Measurements from ENCODE around the gene REC8. TPM values are rescaled to one million over a fixed set of nuclear protein-coding genes. Genes with fewer than 3 reads are reported as not detected.

Gene REC8
- total RNA-seq, 1 experiment from 2014 or later, result 6.1 TPM

DNA sequence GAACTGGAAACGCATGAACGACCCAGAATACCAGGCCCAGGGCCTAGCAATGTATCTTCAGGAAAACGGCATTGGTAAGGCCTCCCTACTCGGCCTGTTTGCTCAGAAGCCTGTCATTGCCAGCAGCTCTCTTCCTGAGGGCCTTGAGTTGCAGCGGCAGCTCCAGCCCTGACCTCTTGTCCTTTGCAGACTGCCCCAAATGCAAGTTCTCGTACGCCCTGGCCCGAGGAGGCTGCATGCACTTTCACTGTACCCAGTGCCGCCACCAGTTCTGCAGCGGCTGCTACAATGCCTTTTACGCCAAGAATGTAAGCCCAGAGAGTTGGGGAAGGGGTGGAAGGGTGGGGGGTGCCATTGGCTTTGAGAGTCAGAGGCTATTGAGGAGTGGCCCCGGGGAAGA, 14.5 kb upstream of the REC8 start:
- ChIA-PET POLR2A (interaction anchor here (0.8 to 4.6 kb wide), 3 partner anchors 10 to 44 kb away, joined by 3 to 14 read pairs (median 3); partner anchors contain the start of genes PSME2 and RNF31), CTCF (interaction anchor here (1.0 to 6.8 kb wide), 2 partner anchors 9 to 31 kb away, joined by 3 to 141 read pairs; partner anchors contain the start of genes PSME2 and RNF31)
- Mint-ChIP-seq H3K27ac (ENCODE audit: low read depth, unreplicated experiment) (no peak overlapping the region), H3K9me3 (ENCODE audit: unreplicated experiment) (no peaks in the 10 kb centered on the region), H3K27me3 (ENCODE audit: insufficient read depth, unreplicated experiment) (no peaks in the 10 kb centered on the region), H3K36me3 (ENCODE audit: insufficient read depth, unreplicated experiment) (peaks cover 81% of the 10 kb centered on the region), H3K4me1 (ENCODE audit: insufficient read depth, unreplicated experiment) (peaks cover 11% of the 10 kb centered on the region), H3K4me3 (ENCODE audit: unreplicated experiment) (no peak overlapping the region)
- no peak for DNase-seq (ENCODE audit: unreplicated experiment)
- TF ChIP-seq, protein P1, sequence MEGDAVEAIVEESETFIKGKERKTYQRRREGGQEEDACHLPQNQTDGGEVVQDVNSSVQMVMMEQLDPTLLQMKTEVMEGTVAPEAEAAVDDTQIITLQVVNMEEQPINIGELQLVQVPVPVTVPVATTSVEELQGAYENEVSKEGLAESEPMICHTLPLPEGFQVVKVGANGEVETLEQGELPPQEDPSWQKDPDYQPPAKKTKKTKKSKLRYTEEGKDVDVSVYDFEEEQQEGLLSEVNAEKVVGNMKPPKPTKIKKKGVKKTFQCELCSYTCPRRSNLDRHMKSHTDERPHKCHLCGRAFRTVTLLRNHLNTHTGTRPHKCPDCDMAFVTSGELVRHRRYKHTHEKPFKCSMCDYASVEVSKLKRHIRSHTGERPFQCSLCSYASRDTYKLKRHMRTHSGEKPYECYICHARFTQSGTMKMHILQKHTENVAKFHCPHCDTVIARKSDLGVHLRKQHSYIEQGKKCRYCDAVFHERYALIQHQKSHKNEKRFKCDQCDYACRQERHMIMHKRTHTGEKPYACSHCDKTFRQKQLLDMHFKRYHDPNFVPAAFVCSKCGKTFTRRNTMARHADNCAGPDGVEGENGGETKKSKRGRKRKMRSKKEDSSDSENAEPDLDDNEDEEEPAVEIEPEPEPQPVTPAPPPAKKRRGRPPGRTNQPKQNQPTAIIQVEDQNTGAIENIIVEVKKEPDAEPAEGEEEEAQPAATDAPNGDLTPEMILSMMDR (IDR thresholded peaks at IDR 0.05; ENCODE audit: unreplicated experiment), result no peak
- no TSS peak for BruUV-seq (replicated peaks)
- intact Hi-C loops (cut with micrococcal nuclease), result no loop called here

DNA sequence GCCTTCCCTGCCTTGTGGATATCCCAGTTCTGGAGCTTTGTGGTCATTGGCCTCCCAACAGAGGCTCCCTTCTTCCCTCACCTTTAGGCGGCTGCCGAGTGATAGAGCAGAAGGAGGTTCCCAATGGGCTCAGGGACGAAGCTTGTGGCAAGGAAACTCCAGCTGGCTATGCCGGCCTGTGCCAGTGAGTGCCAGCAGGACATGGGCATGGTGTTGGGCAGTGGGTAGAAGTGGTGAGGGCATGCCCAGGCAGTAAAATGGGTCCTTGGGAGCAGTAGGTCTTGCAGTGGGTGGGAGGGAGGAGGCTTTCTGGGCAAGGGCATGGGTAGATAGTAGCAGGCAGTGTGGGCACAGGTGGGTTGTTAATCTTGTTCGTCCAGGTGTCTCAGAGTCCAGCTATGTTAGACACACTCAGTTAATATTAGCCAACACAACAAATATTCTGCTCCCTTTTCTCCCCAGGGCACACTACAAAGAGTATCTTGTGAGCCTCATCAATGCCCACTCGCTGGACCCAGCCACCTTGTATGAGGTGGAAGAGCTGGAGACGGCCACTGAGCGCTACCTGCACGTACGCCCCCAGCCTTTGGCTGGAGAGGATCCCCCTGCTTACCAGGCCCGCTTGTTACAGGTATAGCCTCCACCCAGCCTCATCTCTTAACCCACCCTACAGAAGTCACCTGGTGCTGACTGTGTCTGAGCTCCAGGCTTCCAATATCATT, 11.9 kb upstream of the REC8 start:
- DNase-seq (ENCODE audit: unreplicated experiment), result no peak
- TF ChIP-seq, protein P1 (IDR thresholded peaks at IDR 0.05; ENCODE audit: unreplicated experiment), result no peak
- ChIA-PET CTCF (interaction anchor here (0.7 to 6.8 kb wide), 28 partner anchors 10 to 160 kb away, joined by 3 to 141 read pairs (median 5); partner anchors contain the start of genes CHMP4A, CIDEB, DCAF11 and IPO4), POLR2A (interaction anchor here (0.7 to 3.7 kb wide), 5 partner anchors 10 to 73 kb away, joined by 3 to 30 read pairs (median 5); partner anchors contain the start of genes DCAF11, GMPR2, NRL and PSME2)
- H3K27ac Mint-ChIP-seq (ENCODE audit: low read depth, unreplicated experiment), result no peak overlapping the region
- peaks cover 11% of the 10 kb centered on the region for H3K4me1 Mint-ChIP-seq (ENCODE audit: insufficient read depth, unreplicated experiment)
- BruUV-seq (replicated peaks), result no TSS peak
- intact Hi-C loops (cut with micrococcal nuclease), result loop anchor here (2.0 to 5.0 kb wide), 3 partner anchors 13 to 145 kb away; partner anchors contain the start of genes PCK2, PSME2 and RNF31
- H3K36me3 Mint-ChIP-seq (ENCODE audit: insufficient read depth, unreplicated experiment), result peaks cover 75% of the 10 kb centered on the region
- H3K4me3 Mint-ChIP-seq (ENCODE audit: unreplicated experiment), result no peak overlapping the region
- no peaks in the 10 kb centered on the region for H3K9me3 Mint-ChIP-seq (ENCODE audit: unreplicated experiment)
- H3K27me3 Mint-ChIP-seq (ENCODE audit: insufficient read depth, unreplicated experiment), result no peaks in the 10 kb centered on the region

DNA sequence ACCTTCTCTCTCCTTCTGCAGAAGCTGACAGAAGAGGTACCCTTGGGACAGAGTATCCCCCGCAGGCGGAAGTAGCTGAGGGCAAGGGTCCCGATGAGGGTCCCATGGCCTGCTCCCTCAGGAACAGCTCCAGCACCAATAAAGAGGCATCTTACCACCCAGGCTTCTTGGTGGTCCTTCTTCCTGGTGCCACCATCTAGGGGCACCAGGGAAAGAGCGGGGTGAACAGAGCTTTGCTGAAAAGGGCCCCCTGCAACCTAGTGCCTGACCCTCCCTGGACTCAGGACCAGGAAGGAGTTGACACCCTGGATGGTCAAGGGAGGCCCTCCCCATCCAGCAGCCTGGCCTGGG, 11.4 kb upstream of the REC8 start:
- H3K9me3 Mint-ChIP-seq (ENCODE audit: unreplicated experiment), result no peaks in the 10 kb centered on the region
- intact Hi-C loops (cut with micrococcal nuclease), result loop anchor here (2.0 to 5.0 kb wide), 3 partner anchors 14 to 146 kb away; partner anchors contain the start of genes PCK2, PSME2 and RNF31
- H3K36me3 Mint-ChIP-seq (ENCODE audit: insufficient read depth, unreplicated experiment), result peaks cover 75% of the 10 kb centered on the region
- no TSS peak for BruUV-seq (replicated peaks)
- H3K27ac Mint-ChIP-seq (ENCODE audit: low read depth, unreplicated experiment), result no peak overlapping the region
- CTCF ChIA-PET, result interaction anchor here (0.7 to 6.8 kb wide), 30 partner anchors 9 to 160 kb away, joined by 3 to 141 read pairs (median 4); partner anchors contain the start of genes CHMP4A, CIDEB, DCAF11 and IPO4
- H3K4me3 Mint-ChIP-seq (ENCODE audit: unreplicated experiment), result peak overlapping the region; percentile 88
- no peak for DNase-seq (ENCODE audit: unreplicated experiment)
- TF ChIP-seq, protein P1 (IDR thresholded peaks at IDR 0.05; ENCODE audit: unreplicated experiment), result no peak
- H3K4me1 Mint-ChIP-seq (ENCODE audit: insufficient read depth, unreplicated experiment), result peaks cover 11% of the 10 kb centered on the region
- POLR2A ChIA-PET, result interaction anchor here (0.7 to 3.7 kb wide), 8 partner anchors 9 to 73 kb away, joined by 3 to 30 read pairs (median 10); partner anchors contain the start of genes DCAF11, EMC9, GMPR2 and IPO4
- H3K27me3 Mint-ChIP-seq (ENCODE audit: insufficient read depth, unreplicated experiment), result no peaks in the 10 kb centered on the region
